MG63 (cell line): Measurements from ENCODE around the gene ST6GALNAC5. TPM values are rescaled to one million over a fixed set of nuclear protein-coding genes. Genes with fewer than 3 reads are reported as not detected.
"Not testable (repeated sequence)": the region's sequence is repeated elsewhere in the genome, so short reads cannot be mapped to it uniquely, and the experiment has no call there.

Experiments used
- DNase-seq: peaks from one replicate; pipeline ENCODE4 v3.0.0-alpha.2; 2020
- H3K27me3 ChIP-seq: fragments of 250-450 bp; sonication (Bioruptor Pico); 2 replicates; pipeline ENCODE4 v1.5.1; 2020; ENCODE audit warnings: mild to moderate bottlenecking, moderate library complexity
- H3K36me3 ChIP-seq: fragments of 250-450 bp; sonication (Bioruptor Pico); 2 replicates; pipeline ENCODE4 v1.5.1; 2020; ENCODE audit warnings: mild to moderate bottlenecking, moderate library complexity
- H3K4me3 ChIP-seq: fragments of 250-450 bp; sonication (Bioruptor Pico); 2 replicates; pipeline ENCODE4 v1.5.1; 2020; ENCODE audit warnings: mild to moderate bottlenecking, moderate library complexity
- H3K9me3 ChIP-seq: fragments of 250-450 bp; sonication (Bioruptor Pico); 2 replicates; pipeline ENCODE4 v1.5.1; 2020; ENCODE audit warnings: mild to moderate bottlenecking, moderate library complexity
- total RNA-seq: library from RNA; depleted of rRNA; stranded (reverse); fragments of >200 nt; shearing (Covaris generic); gene quantifications from 2 replicates; pipeline ENCODE4 v1.2.3, GENCODE V29; 2014; ENCODE audit warnings: low replicate concordance

The ST6GALNAC5 gene
- total RNA-seq, 1 experiment from 2014 or later = 0.46 TPM

- H3K27me3 ChIP-seq = no peaks in the 10 kb centered on the region
- H3K36me3 ChIP-seq = no peaks in the 10 kb centered on the region
- no peak for DNase-seq
- no peaks in the 10 kb centered on the region for H3K9me3 ChIP-seq
- H3K4me3 ChIP-seq = no peak overlapping the region
These were observed 82.2 kb downstream of the ST6GALNAC5 start for GRCh38 chr1:76949503-76949902.

GRCh38 chr1:76950306-76950705 lies 83.0 kb downstream of the ST6GALNAC5 start:
- Histone ChIP-seq H3K36me3 (no peaks in the 10 kb centered on the region), H3K4me3 (no peak overlapping the region), H3K27me3 (no peaks in the 10 kb centered on the region), H3K9me3 (no peaks in the 10 kb centered on the region)
- no peak for DNase-seq

- H3K4me3 ChIP-seq = no peak overlapping the region
- no peaks in the 10 kb centered on the region for H3K36me3 ChIP-seq
- DNase-seq = no peak
- no peaks in the 10 kb centered on the region for H3K9me3 ChIP-seq
- no peaks in the 10 kb centered on the region for H3K27me3 ChIP-seq
These were observed 83.9 kb downstream of the ST6GALNAC5 start for GRCh38 chr1:76951153-76951552.

- Histone ChIP-seq H3K9me3 (no peaks in the 10 kb centered on the region), H3K36me3 (no peaks in the 10 kb centered on the region), H3K4me3 (no peak overlapping the region), H3K27me3 (no peaks in the 10 kb centered on the region)
- peak; percentile 52 for DNase-seq
These were observed 88.4 kb downstream of the ST6GALNAC5 start for GRCh38 chr1:76955652-76956051.

GRCh38 chr1:76957961-76958360 lies 90.7 kb downstream of the ST6GALNAC5 start:
- Histone ChIP-seq H3K36me3 (no peaks in the 10 kb centered on the region), H3K9me3 (no peaks in the 10 kb centered on the region), H3K4me3 (no peak overlapping the region), H3K27me3 (no peaks in the 10 kb centered on the region)
- no peak for DNase-seq

- no peak for DNase-seq
- H3K27me3 ChIP-seq = no peaks in the 10 kb centered on the region
- H3K9me3 ChIP-seq = no peaks in the 10 kb centered on the region
- H3K4me3 ChIP-seq = no peak overlapping the region
- H3K36me3 ChIP-seq = no peaks in the 10 kb centered on the region
These were observed 91.5 kb downstream of the ST6GALNAC5 start for GRCh38 chr1:76958828-76959227.

- Histone ChIP-seq H3K9me3 (no peaks in the 10 kb centered on the region), H3K27me3 (no peaks in the 10 kb centered on the region), H3K36me3 (no peaks in the 10 kb centered on the region), H3K4me3 (no peak overlapping the region)
- DNase-seq = no peak
These were observed 92.3 kb downstream of the ST6GALNAC5 start for GRCh38 chr1:76959556-76959955.

- no peaks in the 10 kb centered on the region for H3K9me3 ChIP-seq
- H3K4me3 ChIP-seq = no peak overlapping the region
- no peaks in the 10 kb centered on the region for H3K27me3 ChIP-seq
- no peaks in the 10 kb centered on the region for H3K36me3 ChIP-seq
- no peak for DNase-seq
These were observed 94.0 kb downstream of the ST6GALNAC5 start for GRCh38 chr1:76961181-76961819.

GRCh38 chr1:76961820-76962207 lies 94.5 kb downstream of the ST6GALNAC5 start:
- Histone ChIP-seq H3K36me3 (no peaks in the 10 kb centered on the region), H3K27me3 (no peaks in the 10 kb centered on the region)

GRCh38 chr1:76981267-76981666 lies 114.0 kb downstream of the ST6GALNAC5 start:
- DNase-seq, H3K9me3 ChIP-seq, H3K27me3 ChIP-seq, H3K4me3 ChIP-seq, H3K36me3 ChIP-seq: not testable (repeated sequence)

More at GRCh38 chr1:76961820-76962207, 94.5 kb downstream of the ST6GALNAC5 start:
- DNase-seq = no peak
- Histone ChIP-seq H3K9me3 (no peaks in the 10 kb centered on the region), H3K4me3 (no peak overlapping the region)

GRCh38 chr1:76989976-76990375 lies 122.7 kb downstream of the ST6GALNAC5 start:
- Histone ChIP-seq H3K4me3 (no peak overlapping the region), H3K9me3 (0 out of 2 replicates have a peak, but pooled peaks cover 2% of the 10 kb centered on the region), H3K36me3 (no peaks in the 10 kb centered on the region), H3K27me3 (no peaks in the 10 kb centered on the region)
- no peak for DNase-seq

GRCh38 chr1:76993036-76993435 lies 125.8 kb downstream of the ST6GALNAC5 start:
- no peaks in the 10 kb centered on the region for H3K27me3 ChIP-seq

GRCh38 chr1:76998582-76999223 lies 131.4 kb downstream of the ST6GALNAC5 start:
- Histone ChIP-seq H3K9me3 (no peaks in the 10 kb centered on the region), H3K36me3 (no peaks in the 10 kb centered on the region), H3K27me3 (no peaks in the 10 kb centered on the region), H3K4me3 (no peak overlapping the region)
- DNase-seq = no peak

More at GRCh38 chr1:76993036-76993435, 125.8 kb downstream of the ST6GALNAC5 start:
- H3K4me3 ChIP-seq = no peak overlapping the region
- no peaks in the 10 kb centered on the region for H3K9me3 ChIP-seq
- no peaks in the 10 kb centered on the region for H3K36me3 ChIP-seq
- DNase-seq = no peak

- no peak overlapping the region for H3K4me3 ChIP-seq
- no peaks in the 10 kb centered on the region for H3K27me3 ChIP-seq
- no peaks in the 10 kb centered on the region for H3K9me3 ChIP-seq
- DNase-seq = no peak
- no peaks in the 10 kb centered on the region for H3K36me3 ChIP-seq
These were observed 140.4 kb downstream of the ST6GALNAC5 start for GRCh38 chr1:77007675-77008074.

GRCh38 chr1:77010937-77011336 lies 143.7 kb downstream of the ST6GALNAC5 start:
- no peak for DNase-seq
- no peaks in the 10 kb centered on the region for H3K27me3 ChIP-seq
- H3K4me3 ChIP-seq = no peak overlapping the region
- H3K36me3 ChIP-seq = no peaks in the 10 kb centered on the region
- H3K9me3 ChIP-seq = no peaks in the 10 kb centered on the region

- Histone ChIP-seq H3K9me3 (no peaks in the 10 kb centered on the region), H3K27me3 (no peaks in the 10 kb centered on the region), H3K4me3 (no peak overlapping the region), H3K36me3 (no peaks in the 10 kb centered on the region)
- DNase-seq = no peak
These were observed 144.8 kb downstream of the ST6GALNAC5 start for GRCh38 chr1:77012066-77012465.

GRCh38 chr1:77014073-77014788 lies 147.0 kb downstream of the ST6GALNAC5 start:
- H3K9me3 ChIP-seq = no peaks in the 10 kb centered on the region
- no peaks in the 10 kb centered on the region for H3K36me3 ChIP-seq
- peak; percentile 20 for DNase-seq
- no peaks in the 10 kb centered on the region for H3K27me3 ChIP-seq
- no peak overlapping the region for H3K4me3 ChIP-seq
